Measurements from ENCODE around the gene COL4A2.
"Not testable (repeated sequence)": the region's sequence is repeated elsewhere in the genome, so short reads cannot be mapped to it uniquely, and the experiment has no call there.

Gene COL4A2

DNA sequence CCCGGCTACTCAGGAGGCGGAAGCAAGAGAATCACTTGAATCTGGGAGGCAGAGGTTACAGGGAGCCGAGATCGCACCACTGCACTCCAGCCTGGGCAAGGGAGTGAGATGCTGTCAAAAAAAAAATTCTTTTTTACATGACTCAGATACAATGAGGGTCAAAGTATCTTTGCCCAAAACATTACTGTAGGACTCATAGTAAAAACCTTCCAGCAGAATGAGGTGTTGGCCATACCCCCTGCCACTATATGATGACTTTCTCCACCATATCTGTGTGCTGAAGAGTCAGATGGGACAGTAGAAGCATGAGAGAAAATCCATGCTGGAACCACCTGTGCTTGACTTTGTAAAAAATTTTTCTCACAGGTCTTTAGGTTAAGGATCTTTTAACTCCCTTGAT, 86.7 kb downstream of the COL4A2 start:
- Histone ChIP-seq H3F3A (ENCODE audit: insufficient read depth, low read length) (no peaks in the 10 kb centered on the region), H2AFZ (ENCODE audit: low read length) (no peak overlapping the region), H3K9me3 (ENCODE audit: low read length) (no peaks in the 10 kb centered on the region), H3K36me3 (ENCODE audit: insufficient read depth, low read length) (no peaks in the 10 kb centered on the region), H3K9ac (ENCODE audit: low read length) (no peak overlapping the region), H3K79me2 (ENCODE audit: insufficient read depth, low read length) (no peaks in the 10 kb centered on the region), H3K27ac (ENCODE audit: low read depth, low read length, poor library complexity, severe bottlenecking) (no peak overlapping the region), H3K9me2 (ENCODE audit: low read depth, low read length) (no peaks in the 10 kb centered on the region), H3K4me1 (ENCODE audit: insufficient read depth, low read length, severe bottlenecking) (no peaks in the 10 kb centered on the region), H3K27me3 (ENCODE audit: insufficient read depth, low read length) (no peaks in the 10 kb centered on the region), H3K4me3 (ENCODE audit: low read depth, low read length, poor library complexity, severe bottlenecking) (no peak overlapping the region), H3K4me2 (ENCODE audit: low read length) (no peak overlapping the region), H4K20me1 (ENCODE audit: insufficient read depth, low read length) (no peaks in the 10 kb centered on the region)
- TF ChIP-seq, protein P1, sequence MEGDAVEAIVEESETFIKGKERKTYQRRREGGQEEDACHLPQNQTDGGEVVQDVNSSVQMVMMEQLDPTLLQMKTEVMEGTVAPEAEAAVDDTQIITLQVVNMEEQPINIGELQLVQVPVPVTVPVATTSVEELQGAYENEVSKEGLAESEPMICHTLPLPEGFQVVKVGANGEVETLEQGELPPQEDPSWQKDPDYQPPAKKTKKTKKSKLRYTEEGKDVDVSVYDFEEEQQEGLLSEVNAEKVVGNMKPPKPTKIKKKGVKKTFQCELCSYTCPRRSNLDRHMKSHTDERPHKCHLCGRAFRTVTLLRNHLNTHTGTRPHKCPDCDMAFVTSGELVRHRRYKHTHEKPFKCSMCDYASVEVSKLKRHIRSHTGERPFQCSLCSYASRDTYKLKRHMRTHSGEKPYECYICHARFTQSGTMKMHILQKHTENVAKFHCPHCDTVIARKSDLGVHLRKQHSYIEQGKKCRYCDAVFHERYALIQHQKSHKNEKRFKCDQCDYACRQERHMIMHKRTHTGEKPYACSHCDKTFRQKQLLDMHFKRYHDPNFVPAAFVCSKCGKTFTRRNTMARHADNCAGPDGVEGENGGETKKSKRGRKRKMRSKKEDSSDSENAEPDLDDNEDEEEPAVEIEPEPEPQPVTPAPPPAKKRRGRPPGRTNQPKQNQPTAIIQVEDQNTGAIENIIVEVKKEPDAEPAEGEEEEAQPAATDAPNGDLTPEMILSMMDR (IDR thresholded peaks at IDR 0.05; ENCODE audit: low read length): no peak
- no peak for TF ChIP-seq EZH2 (IDR thresholded peaks at IDR 0.05; ENCODE audit: borderline replicate concordance, low read length)

DNA sequence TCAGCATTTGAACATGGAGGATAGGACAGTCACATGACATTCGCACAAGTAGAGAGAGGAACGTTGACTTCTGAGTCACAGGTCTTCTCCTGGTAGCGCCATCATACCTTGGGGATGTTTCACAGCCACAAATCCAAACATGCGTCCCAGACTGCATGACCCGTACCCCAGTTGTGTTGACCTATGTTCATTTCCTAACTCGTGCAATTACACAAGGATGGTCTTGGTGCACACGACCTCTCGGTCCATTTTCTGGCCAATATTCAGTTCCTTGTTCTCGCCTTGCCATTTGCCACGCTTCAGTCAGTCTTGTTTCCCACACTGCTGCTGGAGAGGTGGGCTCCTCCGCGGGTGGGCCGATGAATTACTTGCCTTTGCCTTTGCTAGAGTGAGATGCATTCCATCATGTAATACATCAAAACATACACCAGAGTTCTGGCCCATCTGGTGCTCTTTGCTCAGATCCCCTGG, 87.3 kb downstream of the COL4A2 start:
- no peaks in the 10 kb centered on the region for H3K27me3 ChIP-seq (ENCODE audit: insufficient read depth, low read length)
- H3K9me3 ChIP-seq (ENCODE audit: low read length): no peaks in the 10 kb centered on the region
- no peak overlapping the region for H3K27ac ChIP-seq (ENCODE audit: low read depth, low read length, poor library complexity, severe bottlenecking)
- TF ChIP-seq, protein P1 (IDR thresholded peaks at IDR 0.05; ENCODE audit: low read length): no peak
- TF ChIP-seq EZH2 (IDR thresholded peaks at IDR 0.05; ENCODE audit: borderline replicate concordance, low read length): no peak
- H3K36me3 ChIP-seq (ENCODE audit: insufficient read depth, low read length): no peaks in the 10 kb centered on the region
- H3K4me2 ChIP-seq (ENCODE audit: low read length): no peak overlapping the region
- H3K4me3 ChIP-seq (ENCODE audit: low read depth, low read length, poor library complexity, severe bottlenecking): no peak overlapping the region
- no peaks in the 10 kb centered on the region for H3K79me2 ChIP-seq (ENCODE audit: insufficient read depth, low read length)
- H2AFZ ChIP-seq (ENCODE audit: low read length): no peak overlapping the region
- H3K9ac ChIP-seq (ENCODE audit: low read length): no peak overlapping the region
- no peaks in the 10 kb centered on the region for H4K20me1 ChIP-seq (ENCODE audit: insufficient read depth, low read length)
- no peaks in the 10 kb centered on the region for H3K4me1 ChIP-seq (ENCODE audit: insufficient read depth, low read length, severe bottlenecking)
- no peaks in the 10 kb centered on the region for H3F3A ChIP-seq (ENCODE audit: insufficient read depth, low read length)
- H3K9me2 ChIP-seq (ENCODE audit: low read depth, low read length): no peaks in the 10 kb centered on the region

DNA sequence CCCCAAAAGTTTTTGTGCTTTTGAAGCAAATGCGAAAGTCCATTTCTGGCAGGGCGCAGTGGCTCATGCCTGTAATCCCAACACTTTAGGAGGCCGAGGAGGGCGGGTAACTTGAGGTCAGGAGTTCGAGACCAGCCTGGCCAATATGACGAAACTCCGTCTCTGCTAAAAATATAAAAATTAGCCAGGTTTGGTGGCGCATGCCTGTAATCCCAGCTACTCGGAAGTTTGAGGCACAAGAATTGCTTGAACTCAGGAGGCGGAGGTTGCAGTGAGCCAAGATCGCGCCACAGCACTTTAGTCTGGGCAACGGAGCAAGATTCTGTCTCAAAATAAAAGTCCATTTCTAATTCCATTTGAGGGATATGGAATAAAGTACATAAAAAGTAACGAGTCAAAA, 88.5 kb downstream of the COL4A2 start:
- H3K9me3 ChIP-seq (ENCODE audit: low read length); H2AFZ ChIP-seq (ENCODE audit: low read length); H3K4me2 ChIP-seq (ENCODE audit: low read length); H3K27ac ChIP-seq (ENCODE audit: low read depth, low read length, poor library complexity, severe bottlenecking); H3K27me3 ChIP-seq (ENCODE audit: insufficient read depth, low read length); H3K36me3 ChIP-seq (ENCODE audit: insufficient read depth, low read length); H4K20me1 ChIP-seq (ENCODE audit: insufficient read depth, low read length); H3K9me2 ChIP-seq (ENCODE audit: low read depth, low read length); H3K9ac ChIP-seq (ENCODE audit: low read length); H3F3A ChIP-seq (ENCODE audit: insufficient read depth, low read length); H3K4me1 ChIP-seq (ENCODE audit: insufficient read depth, low read length, severe bottlenecking); H3K79me2 ChIP-seq (ENCODE audit: insufficient read depth, low read length); H3K4me3 ChIP-seq (ENCODE audit: low read depth, low read length, poor library complexity, severe bottlenecking): not testable (repeated sequence)

DNA sequence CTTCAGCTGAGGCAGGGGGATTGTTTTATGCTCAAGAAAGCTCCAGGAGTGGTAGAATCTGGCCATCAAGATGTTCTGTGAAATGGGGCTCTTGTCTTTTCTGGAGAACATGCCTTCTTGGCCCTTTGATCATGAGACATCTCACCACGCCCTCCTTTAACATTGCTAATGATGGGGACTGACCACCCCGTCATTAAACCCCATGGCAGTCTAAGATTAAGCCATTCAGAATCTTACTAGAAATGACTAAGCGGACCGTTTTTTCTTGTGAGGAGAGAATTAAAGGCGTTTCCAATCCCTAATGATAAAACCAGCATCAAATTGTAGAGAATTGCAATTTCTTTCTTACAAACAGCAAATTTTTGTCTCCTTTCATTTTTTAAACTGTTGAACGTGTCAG, 89.4 kb downstream of the COL4A2 start:
- H3K4me1 ChIP-seq (ENCODE audit: insufficient read depth, low read length, severe bottlenecking): no peaks in the 10 kb centered on the region
- no peaks in the 10 kb centered on the region for H3K36me3 ChIP-seq (ENCODE audit: insufficient read depth, low read length)
- no peaks in the 10 kb centered on the region for H3K9me3 ChIP-seq (ENCODE audit: low read length)
- no peak overlapping the region for H2AFZ ChIP-seq (ENCODE audit: low read length)
- H3K27me3 ChIP-seq (ENCODE audit: insufficient read depth, low read length): no peaks in the 10 kb centered on the region
- no peaks in the 10 kb centered on the region for H3K9me2 ChIP-seq (ENCODE audit: low read depth, low read length)
- no peak overlapping the region for H3K4me2 ChIP-seq (ENCODE audit: low read length)
- no peak for TF ChIP-seq EZH2 (IDR thresholded peaks at IDR 0.05; ENCODE audit: borderline replicate concordance, low read length)
- TF ChIP-seq, protein P1 (IDR thresholded peaks at IDR 0.05; ENCODE audit: low read length): no peak
- no peak overlapping the region for H3K27ac ChIP-seq (ENCODE audit: low read depth, low read length, poor library complexity, severe bottlenecking)
- no peaks in the 10 kb centered on the region for H3K79me2 ChIP-seq (ENCODE audit: insufficient read depth, low read length)
- H4K20me1 ChIP-seq (ENCODE audit: insufficient read depth, low read length): no peaks in the 10 kb centered on the region
- H3K4me3 ChIP-seq (ENCODE audit: low read depth, low read length, poor library complexity, severe bottlenecking): no peak overlapping the region
- no peaks in the 10 kb centered on the region for H3F3A ChIP-seq (ENCODE audit: insufficient read depth, low read length)
- H3K9ac ChIP-seq (ENCODE audit: low read length): no peak overlapping the region
